Hepatocyte (in vitro differentiated cells): ENCODE results near the gene LHX4.

Experiments
- EZH2 ChIP-seq: fragments of 200-600 bp; sonication (generic); IDR thresholded peaks from 2 replicates; pipeline ENCODE4 v1.6.1; 2016; ENCODE audit warnings: antibody characterized with exemption, mild to moderate bottlenecking, borderline replicate concordance
- EZH2phosphoT487 ChIP-seq: fragments of 200-600 bp; sonication (generic); IDR thresholded peaks from one replicate; pipeline ENCODE4 v1.6.1; 2018; ENCODE audit warnings: antibody characterized with exemption, mild to moderate bottlenecking, low read depth, moderate library complexity; ENCODE audit not compliant: unreplicated experiment, severe bottlenecking
- TF ChIP-seq, protein P1 (sequence below): fragments of 200-600 bp; sonication (generic); IDR thresholded peaks from 2 replicates; pipeline ENCODE4 v1.5.1; 2016; ENCODE audit warnings: antibody characterized with exemption, mild to moderate bottlenecking; ENCODE audit not compliant: poor library complexity

DNA sequence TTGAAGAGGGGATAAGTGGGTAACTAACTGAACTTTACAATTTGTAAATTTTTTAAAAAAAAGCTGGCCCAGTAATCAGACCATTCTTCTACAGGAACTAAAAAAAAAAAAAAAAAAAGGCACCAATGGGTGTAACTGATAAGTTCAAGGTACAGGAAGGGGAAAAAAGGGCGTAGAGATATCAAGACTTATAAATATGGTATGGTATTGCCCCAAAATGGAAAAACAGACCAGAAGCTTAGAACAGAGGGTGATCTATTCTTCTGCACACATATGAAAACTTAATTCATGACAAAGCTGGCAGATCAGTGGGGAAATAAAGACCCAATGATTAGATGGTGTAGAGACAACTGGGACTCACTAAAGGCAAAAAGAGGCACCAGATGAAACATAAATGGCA lies 58.9 kb downstream of the LHX4 start:
- no peak for TF ChIP-seq EZH2
- TF ChIP-seq, protein P1, sequence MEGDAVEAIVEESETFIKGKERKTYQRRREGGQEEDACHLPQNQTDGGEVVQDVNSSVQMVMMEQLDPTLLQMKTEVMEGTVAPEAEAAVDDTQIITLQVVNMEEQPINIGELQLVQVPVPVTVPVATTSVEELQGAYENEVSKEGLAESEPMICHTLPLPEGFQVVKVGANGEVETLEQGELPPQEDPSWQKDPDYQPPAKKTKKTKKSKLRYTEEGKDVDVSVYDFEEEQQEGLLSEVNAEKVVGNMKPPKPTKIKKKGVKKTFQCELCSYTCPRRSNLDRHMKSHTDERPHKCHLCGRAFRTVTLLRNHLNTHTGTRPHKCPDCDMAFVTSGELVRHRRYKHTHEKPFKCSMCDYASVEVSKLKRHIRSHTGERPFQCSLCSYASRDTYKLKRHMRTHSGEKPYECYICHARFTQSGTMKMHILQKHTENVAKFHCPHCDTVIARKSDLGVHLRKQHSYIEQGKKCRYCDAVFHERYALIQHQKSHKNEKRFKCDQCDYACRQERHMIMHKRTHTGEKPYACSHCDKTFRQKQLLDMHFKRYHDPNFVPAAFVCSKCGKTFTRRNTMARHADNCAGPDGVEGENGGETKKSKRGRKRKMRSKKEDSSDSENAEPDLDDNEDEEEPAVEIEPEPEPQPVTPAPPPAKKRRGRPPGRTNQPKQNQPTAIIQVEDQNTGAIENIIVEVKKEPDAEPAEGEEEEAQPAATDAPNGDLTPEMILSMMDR, result no peak
- no peak for TF ChIP-seq EZH2phosphoT487
